Small intestine (tissue), 7 donors: Measurements from ENCODE around the gene KCNK4. TPM values are rescaled to one million over a fixed set of nuclear protein-coding genes. Genes with fewer than 3 reads are reported as not detected.

Experiments
- DNase-seq, 2 donors: peaks; one replicate each; pipeline versions ENCODE4 v3.0.0 to v3.0.0-alpha.2; 2013
- FAIRE-seq: peaks from 2 replicates; lab custom pipeline; 2012; peaks lifted over from hg19 to GRCh38; lab: Jason Lieb, UNC
- H3K27ac ChIP-seq, 3 donors: one replicate each; pipeline ENCODE4 v1.5.1; 2013; ENCODE audit warnings: low read length in 2 of 3, mild to moderate bottlenecking in 2 of 3, control low read depth in 1 of 3, inconsistent platforms in 1 of 3, low read depth in 1 of 3, moderate library complexity in 1 of 3
- H3K27me3 ChIP-seq, 3 donors: one replicate each; pipeline ENCODE4 v1.6.1; 2013; ENCODE audit warnings: low read length in 3 of 3, inconsistent platforms in 1 of 3; ENCODE audit not compliant: control insufficient read depth in 3 of 3, insufficient read depth in 3 of 3
- H3K36me3 ChIP-seq, 3 donors: one replicate each; pipeline ENCODE4 v1.6.1; 2013; ENCODE audit warnings: low read length in 3 of 3, inconsistent platforms in 1 of 3, low read depth in 1 of 3, mild to moderate bottlenecking in 1 of 3, moderate library complexity in 1 of 3; ENCODE audit not compliant: control insufficient read depth in 3 of 3, insufficient read depth in 2 of 3
- H3K4me1 ChIP-seq, 3 donors: one replicate each; pipeline ENCODE4 v1.6.1; 2013; ENCODE audit warnings: low read length in 2 of 3, inconsistent platforms in 1 of 3, low read depth in 1 of 3, mild to moderate bottlenecking in 1 of 3, moderate library complexity in 1 of 3; ENCODE audit not compliant: control insufficient read depth in 3 of 3, insufficient read depth in 2 of 3
- H3K4me3 ChIP-seq, 3 donors: one replicate each; pipeline ENCODE4 v1.5.1; 2013; ENCODE audit warnings: low read length in 3 of 3, control low read depth in 1 of 3, inconsistent platforms in 1 of 3, low read depth in 1 of 3, mild to moderate bottlenecking in 1 of 3, moderate library complexity in 1 of 3
- H3K9me3 ChIP-seq, 2 donors: one replicate each; pipeline ENCODE4 v1.6.1; 2013; ENCODE audit warnings: low read depth in 1 of 2, low read length in 1 of 2; ENCODE audit not compliant: control insufficient read depth in 2 of 2, insufficient read depth in 1 of 2
- WGBS, 3 donors: extraction: QIAGEN DNeasy Blood & Tissue Kit; methylation state at CpG; one replicate each; pipeline ENCODE4 v1.1.7; 2013; 5-methylcytosine and 5-hydroxymethylcytosine counted together
- polyA plus RNA-seq, 4 donors: library from polyadenylated mRNA; stranded (reverse) in 3 of 4; unstranded in 1 of 4; fragments of 200-250 nt in 3 of 4; fragments of 120-200 nt in 1 of 4; gene quantifications; one replicate each; pipeline versions ENCODE4 v1.2.1 to v1.2.3, GENCODE V29; 2013
- donor health status: healthy with polysubstance abuse.
- donor health status: control.
- donor health status: control.
- donor health status: Bipolar disorder and iron deficiency.
- donor health status: healthy.

The KCNK4 gene
- polyA plus RNA-seq, 4 donors: not detected

DNA sequence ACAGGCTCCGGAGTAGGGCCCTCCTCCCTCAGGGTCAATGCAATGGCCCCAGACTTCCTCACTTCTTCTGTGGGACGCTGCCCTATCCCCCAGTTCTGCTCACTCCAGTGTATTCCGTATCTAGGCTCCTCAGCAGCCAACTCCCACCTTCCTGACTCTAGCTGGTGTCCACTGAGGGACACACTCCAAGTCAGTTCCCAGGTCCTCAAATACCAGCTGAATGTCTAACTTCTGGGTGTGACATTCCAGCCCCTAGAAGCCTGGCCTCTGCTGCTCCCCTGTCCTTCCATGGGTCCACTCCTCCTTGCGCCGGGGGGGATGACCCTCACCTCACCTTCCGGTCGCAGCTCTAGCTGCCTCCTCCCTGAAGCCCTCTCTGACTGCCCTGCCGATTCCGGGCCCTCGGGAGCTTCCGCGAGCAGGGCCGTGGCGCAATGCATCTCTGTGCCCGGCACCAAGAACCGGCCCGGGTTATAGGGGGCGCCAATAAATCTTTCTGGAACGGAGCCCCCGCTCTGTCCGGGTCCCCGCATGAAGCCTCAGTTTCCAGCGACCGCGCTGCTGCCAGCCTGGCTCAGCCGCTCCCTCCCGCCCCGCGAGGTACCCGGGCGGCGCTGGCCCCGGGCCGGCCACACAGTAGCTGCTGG lies 22.1 kb upstream of the KCNK4 start:
- H3K4me3 ChIP-seq: peak overlapping the region; percentile 44 to 59 (median 59)
- 1% methylated on average over 30 to 34 of the region's 34 CpGs for WGBS, 3 donors
- peak overlapping the region; percentile 83 to 87 (median 84) for H3K27ac ChIP-seq
- FAIRE-seq (no peak), DNase-seq (peak; percentile 59 to 66)
- H3K4me1 ChIP-seq: peaks cover 0 to 39% (median 4%) of the 10 kb centered on the region in 3 donors
- no peaks in the 10 kb centered on the region for H3K27me3 ChIP-seq
- no peaks in the 10 kb centered on the region for H3K9me3 ChIP-seq
- peaks cover 4 to 62% (median 18%) of the 10 kb centered on the region in 3 donors for H3K36me3 ChIP-seq

GRCh38 chr11:64269540-64270220 lies 21.4 kb upstream of the KCNK4 start:
- peaks cover 4 to 56% (median 13%) of the 10 kb centered on the region in 3 donors for H3K36me3 ChIP-seq
- DNase-seq (peak; percentile 99), FAIRE-seq (no peak)
- H3K4me3 ChIP-seq: peak overlapping the region; percentile 59 to 65 (median 59)
- peaks cover 0 to 39% (median 4%) of the 10 kb centered on the region in 3 donors for H3K4me1 ChIP-seq
- H3K9me3 ChIP-seq: no peaks in the 10 kb centered on the region
- H3K27ac ChIP-seq: peak overlapping the region; percentile 83 to 92 (median 87)
- 0% methylated on average over 48 to 58 of the region's 58 CpGs for WGBS, 3 donors
- no peaks in the 10 kb centered on the region for H3K27me3 ChIP-seq

DNA sequence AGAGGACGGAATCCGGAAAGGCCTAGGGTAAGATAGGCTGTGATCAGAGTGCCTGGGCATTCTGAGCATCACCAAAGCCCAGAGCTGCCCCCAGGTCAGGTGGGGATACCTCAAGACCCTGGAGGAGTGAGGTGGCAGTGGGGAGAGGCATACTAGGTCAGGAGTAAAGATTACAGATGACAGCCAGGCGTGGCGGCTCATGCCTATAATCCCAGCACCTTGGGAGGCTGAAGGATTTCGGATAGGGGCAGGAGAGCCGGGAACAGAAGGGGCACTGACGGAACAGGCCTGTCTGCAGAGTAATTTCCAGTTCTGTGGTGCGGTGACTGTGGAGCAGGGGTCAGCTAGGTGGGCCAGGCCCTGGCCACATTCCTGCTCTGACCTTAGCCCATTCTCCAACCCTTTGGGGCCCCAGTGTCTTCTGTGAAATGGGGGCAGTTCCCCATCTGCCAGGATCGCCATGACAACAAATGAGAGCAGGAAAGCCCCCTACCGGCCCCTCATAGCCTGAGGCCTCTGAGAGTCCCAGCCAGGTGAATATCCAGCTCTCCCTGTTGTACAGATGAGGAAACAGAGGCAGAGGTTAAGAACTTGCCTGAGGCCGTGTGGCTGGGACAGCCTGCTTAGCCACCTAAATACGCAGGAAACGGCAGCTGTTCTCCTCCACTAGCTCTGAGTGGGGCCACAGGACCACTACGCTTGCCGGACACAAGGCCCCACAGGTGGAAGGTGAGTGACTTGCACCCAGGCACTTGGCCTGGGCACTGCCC lies 15.9 kb upstream of the KCNK4 start:
- DNase-seq (no peak), FAIRE-seq (no peak)
- 91 to 95% (median 94%) methylated on average over 15 of the region's 15 CpGs for WGBS, 3 donors
- no peaks in the 10 kb centered on the region for H3K9me3 ChIP-seq
- H3K36me3 ChIP-seq: peaks cover 7 to 57% (median 10%) of the 10 kb centered on the region in 3 donors
- no peak overlapping the region for H3K27ac ChIP-seq
- no peak overlapping the region for H3K4me3 ChIP-seq
- H3K4me1 ChIP-seq: peaks cover 0 to 23% (median 2%) of the 10 kb centered on the region in 3 donors
- H3K27me3 ChIP-seq: no peaks in the 10 kb centered on the region

DNA sequence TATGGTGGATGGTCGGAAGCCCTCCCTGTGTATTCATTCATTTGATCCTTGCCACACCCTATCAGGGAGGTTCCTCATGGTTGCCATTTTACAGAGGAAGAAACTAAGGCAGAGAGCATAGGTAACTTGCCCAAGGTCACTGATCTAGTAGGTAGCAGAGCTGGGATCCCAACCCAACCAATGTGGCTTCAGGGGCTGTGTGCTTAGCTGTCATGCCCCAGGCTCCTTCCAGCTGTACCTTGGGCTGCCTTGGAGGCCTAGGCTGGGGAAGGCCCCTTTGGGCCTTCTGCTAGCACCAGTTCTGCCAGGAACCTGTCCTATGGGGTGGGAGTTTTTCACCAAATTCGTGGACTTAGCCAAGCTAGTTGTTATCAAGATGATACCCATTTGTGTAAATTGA lies 15.3 kb upstream of the KCNK4 start:
- H3K36me3 ChIP-seq: peaks cover 7 to 61% (median 10%) of the 10 kb centered on the region in 3 donors
- FAIRE-seq: no peak
- no peak overlapping the region for H3K27ac ChIP-seq

DNA sequence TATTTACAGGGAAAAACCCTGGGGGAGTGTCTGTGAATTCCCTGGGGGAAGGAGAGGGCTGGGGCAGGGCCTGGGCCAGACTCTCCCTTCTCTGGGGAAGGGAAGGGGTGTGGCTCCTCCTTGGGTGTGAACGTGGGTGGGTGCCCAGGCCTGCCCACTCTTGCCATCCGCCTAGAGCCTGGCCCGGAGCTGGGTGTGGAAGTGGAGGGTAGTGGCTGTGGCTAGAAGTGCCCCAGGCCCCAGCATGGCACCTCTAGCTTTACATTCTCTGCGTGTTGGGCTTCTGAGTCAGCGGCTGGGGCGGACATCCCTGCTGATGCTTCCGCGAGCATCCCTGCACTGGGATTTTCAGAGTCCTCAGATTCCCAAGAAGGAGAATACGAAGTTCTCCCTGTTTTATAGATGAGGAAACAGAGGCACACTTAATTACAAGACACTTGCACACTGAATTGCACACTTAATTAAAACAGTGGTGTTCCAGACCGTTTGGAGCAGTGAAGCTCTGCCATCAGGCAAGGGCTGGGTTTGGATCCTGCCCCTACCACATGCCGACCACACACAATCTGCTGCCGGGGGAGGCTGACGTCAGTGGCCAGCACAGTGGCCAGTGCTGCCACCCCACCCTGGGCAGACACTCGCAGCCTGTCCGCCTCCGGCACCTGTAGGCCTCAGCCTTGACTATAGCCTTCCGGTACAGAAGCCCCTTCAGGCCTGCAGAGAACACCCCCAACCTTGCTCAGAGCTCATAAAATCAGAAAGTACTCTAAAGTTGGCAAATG lies 14.3 kb upstream of the KCNK4 start:
- peaks cover 7 to 69% (median 10%) of the 10 kb centered on the region in 3 donors for H3K36me3 ChIP-seq
- DNase-seq (peak in 1 of 2 donors; percentile 46), FAIRE-seq (no peak)
- no peak overlapping the region for H3K4me3 ChIP-seq
- 81 to 87% (median 84%) methylated on average over 15 to 17 of the region's 17 CpGs for WGBS, 3 donors
- H3K9me3 ChIP-seq: no peaks in the 10 kb centered on the region
- H3K4me1 ChIP-seq: peaks cover 0 to 19% (median under 1%) of the 10 kb centered on the region in 3 donors
- H3K27ac ChIP-seq: no peak overlapping the region
- H3K27me3 ChIP-seq: no peaks in the 10 kb centered on the region

More for the DNA sequence above, 15.3 kb upstream of the KCNK4 start:
- no peak for DNase-seq
- Histone ChIP-seq H3K27me3 (no peaks in the 10 kb centered on the region), H3K4me3 (no peak overlapping the region), H3K9me3 (no peaks in the 10 kb centered on the region), H3K4me1 (peaks cover 0 to 23% (median 2%) of the 10 kb centered on the region in 3 donors)
- WGBS, 3 donors: 82 to 93% (median 85%) methylated on average over 2 of the region's 2 CpGs

DNA sequence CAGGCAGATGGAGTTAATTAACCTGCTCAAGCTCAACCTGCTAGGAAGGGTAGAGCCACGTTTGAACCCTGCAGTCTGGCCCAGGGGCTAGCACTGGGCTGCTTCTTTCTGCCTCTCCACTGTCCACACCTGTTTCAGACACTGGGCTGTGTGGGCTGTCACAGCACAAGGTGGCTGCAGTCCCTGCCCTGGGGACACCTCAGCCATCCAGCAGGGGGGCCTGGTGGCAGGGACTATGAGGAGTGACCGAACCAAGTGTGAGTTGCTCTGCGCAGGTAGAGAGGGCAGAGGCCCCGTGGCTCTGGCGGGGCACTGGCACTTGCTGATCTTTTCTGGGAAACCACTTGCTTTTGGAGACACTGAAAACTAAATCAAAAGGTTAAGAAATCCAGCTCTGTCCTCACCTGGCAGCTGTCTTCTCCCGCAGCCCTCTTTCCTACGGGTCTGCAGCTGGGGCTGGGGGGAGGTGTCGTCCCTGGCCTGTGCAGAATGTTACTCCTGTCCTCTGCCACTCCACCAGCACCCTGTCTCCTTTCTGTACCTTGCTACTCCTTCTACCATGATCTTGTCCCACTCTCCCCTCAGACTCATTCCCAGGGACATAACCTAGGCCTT lies 12.4 kb upstream of the KCNK4 start:
- Histone ChIP-seq H3K4me3 (no peak overlapping the region), H3K36me3 (peaks cover 7 to 75% (median 10%) of the 10 kb centered on the region in 3 donors), H3K9me3 (no peaks in the 10 kb centered on the region), H3K27ac (no peak overlapping the region), H3K4me1 (peaks cover 0 to 7% (median 4%) of the 10 kb centered on the region in 3 donors), H3K27me3 (no peaks in the 10 kb centered on the region)
- no peak for FAIRE-seq
- no peak for DNase-seq
- WGBS, 3 donors: 86 to 90% (median 89%) methylated on average over 8 of the region's 8 CpGs

GRCh38 chr11:64281957-64282770 lies 8.9 kb upstream of the KCNK4 start:
- FAIRE-seq (no peak), DNase-seq (no peak)
- WGBS, 3 donors: 94 to 96% (median 95%) methylated on average over 22 of the region's 22 CpGs
- Histone ChIP-seq H3K36me3 (peaks cover 4 to 52% (median 5%) of the 10 kb centered on the region in 3 donors), H3K4me3 (no peak overlapping the region), H3K27ac (no peak overlapping the region), H3K4me1 (peaks cover 0 to 19% (median 4%) of the 10 kb centered on the region in 3 donors), H3K9me3 (no peaks in the 10 kb centered on the region), H3K27me3 (no peaks in the 10 kb centered on the region)
